Activated gamma-delta T cell treated with Interleukin-2 at 50 U/mL for 16 hours (primary cell): ENCODE data around the gene GPRC5A.

Experiments
- DNase-seq: peaks from one replicate; pipeline ENCODE4 v3.0.0-alpha.2; 2020

Gene GPRC5A

DNA sequence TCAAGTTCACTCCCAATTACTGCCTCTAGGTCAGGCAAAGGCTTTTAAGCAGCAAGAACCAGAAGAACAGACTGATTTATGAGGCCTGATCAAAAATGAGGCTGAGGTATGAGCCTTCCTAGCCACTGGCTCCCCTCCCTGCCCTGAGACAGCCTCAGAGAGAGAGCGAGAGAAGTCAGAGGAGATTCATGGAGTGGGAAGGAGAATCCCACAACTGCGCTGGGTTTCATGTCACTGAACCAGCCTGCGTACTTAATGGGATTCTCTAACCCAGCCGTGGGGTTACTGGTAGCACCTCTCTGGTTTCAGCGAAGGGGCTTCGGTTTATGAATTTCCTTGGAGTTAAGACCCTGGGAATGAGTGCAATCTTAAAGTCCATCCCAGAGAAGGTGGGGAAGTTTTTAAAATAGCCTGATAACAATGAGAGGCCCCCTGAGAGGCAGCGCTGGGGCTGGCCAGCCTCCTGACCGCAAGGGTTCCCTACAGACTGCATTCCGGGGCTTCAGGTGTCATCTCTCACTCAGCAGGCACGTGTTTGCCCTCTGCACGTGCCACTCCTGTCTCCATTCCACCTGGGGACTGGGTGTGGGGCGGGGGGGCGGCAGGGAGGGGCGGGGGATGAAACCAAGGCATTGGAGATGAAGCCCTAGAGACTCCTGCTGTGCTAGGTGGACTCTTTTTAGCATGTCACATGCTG, 6.1 kb upstream of the GPRC5A start:
- no peak for DNase-seq

DNA sequence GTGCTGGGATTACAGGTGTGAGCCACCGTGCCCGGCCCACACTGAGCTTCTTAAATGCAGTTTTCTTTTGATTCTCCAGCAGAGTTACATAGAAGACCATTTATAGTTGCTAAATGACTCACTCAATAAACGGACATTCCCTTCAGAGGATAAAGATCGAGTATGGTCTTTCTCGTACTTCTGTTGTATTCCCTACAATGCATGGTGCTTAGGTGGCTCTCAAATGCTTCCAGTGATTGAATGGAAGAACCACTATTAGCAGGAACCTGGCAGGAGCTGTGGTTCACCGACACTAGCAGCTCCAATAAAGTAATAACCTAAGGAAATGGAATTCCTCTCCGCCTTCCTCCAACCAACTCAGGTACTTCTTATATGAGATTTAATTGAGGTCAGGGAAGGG, 3.9 kb upstream of the GPRC5A start:
- DNase-seq: no peak

DNA sequence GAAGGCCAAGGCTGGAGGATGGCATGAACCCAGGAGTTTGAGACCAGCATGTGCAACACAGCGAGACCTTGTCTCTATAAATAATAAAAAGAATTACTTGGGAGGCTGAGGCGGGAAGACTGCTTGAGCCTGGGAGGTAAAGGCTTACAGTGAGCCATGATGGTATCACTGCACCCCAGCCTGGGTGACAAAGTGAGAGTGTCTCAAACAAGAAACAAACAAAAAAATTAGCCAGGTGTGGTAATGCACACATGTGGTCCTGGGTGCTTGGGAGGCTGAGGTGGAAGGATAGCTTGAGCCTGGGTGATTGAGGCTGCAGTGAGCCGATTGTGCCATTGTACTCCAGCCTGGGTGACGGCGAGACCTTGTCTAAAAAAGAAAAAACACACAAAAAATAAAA, 1.7 kb upstream of the GPRC5A start:
- DNase-seq: no peak

DNA sequence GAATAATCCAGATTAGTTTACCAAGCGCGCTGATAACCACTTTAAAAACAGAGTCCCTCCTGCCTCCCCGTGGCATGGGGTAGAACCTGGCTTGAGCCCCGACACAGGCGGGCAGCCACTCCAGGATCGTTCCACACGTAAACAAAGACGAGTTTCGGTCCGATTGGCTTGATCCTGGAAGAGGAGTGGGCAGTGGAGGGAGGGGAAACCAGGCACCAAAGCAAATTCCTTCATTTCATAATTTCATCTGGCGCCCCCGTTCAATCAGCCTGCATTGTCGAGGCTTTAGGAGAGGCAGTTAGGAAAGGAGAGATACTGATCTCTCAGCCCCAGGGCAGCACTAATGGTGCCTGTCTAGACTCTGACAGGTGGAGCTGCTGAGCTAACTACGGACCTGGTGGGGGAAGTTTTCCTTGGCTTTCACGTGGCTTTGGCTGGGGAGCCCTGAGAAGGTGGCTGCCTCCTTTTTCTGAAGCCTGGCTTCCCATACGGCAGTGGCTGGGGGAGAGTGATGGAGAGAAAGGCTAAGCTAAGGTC, 751 bp upstream of the GPRC5A start:
- DNase-seq: no peak

DNA sequence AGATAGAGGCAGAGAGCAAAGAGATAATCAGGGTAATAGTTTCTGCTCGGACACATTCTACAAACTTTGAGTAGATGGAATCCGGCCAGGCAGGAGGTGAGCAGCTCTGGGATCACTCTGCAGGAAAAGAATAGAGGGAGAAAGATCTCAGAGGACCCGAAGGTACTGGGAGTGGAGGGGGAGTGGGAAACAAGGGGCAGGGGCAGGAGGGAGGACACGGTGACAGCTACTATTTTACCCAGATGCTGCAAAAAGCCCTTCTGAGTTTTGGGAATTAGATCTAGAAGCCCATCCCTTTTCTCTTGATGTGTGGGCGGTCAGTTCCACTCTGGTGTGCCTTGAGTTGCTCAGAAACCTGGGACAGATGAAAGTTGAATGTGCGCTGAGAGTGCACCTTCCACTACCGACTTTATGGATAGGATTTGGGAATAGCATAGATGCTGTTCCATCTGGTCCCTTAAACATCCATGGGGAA, 556 bp downstream of the GPRC5A start:
- no peak for DNase-seq

DNA sequence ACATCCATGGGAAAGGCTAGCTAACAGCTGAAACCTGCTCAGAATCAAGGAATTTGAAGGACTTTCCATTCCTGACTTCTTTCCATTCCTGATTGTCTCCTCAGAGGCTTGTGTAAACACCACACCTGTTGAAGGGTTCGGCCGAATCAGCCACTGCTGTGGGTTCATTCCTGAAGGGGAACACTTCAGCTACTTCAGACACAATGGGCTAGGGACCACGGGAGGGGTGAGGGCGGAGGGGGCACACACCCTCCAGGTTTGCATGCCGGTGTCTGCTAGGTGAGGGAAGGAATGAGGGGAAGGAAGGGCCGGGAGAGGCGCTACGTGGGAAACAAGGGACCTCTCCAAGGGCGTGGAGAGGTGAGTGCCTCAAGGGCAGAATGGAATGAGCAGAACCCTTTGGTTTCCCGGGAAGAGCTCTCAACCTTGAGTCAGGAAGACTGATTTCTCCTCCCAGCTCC, 1.3 kb downstream of the GPRC5A start:
- DNase-seq: no peak

DNA sequence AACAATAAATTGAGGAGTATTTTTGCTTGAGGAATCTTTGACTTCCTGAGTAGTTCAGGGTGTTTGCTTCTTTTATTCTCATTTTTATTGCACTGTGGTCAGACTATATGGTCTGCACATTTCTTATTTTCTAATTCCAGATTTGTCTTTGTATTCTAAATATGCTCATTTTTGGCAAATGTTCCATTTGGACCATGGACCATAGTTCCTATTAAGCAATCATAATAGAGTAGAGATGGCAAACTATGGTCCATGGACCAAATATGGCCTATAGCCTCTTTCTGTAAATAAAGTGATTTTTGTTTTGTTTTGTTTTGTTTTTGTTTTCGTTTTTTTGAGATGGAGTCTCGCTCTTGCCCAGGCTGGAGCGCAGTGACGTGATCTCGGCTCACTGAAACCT, 2.1 kb downstream of the GPRC5A start:
- no peak for DNase-seq

DNA sequence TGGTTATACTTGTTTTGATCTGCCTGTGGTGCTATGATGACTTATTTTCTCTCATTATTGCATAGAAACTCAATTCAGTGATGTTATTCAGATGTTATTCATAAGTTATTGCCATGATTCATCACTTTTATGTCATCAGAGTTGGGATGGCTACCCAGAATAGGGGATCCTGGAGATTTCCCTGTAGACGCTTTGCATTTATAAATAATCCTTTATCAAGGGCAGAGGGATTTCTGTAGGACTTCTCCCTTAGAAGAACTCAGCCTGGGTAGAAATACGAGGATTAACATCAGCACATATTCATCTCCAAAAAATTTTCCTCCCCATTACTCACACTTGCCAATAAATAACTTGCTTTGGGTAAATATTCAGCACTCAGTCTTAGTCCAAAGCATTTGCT, 4.9 kb downstream of the GPRC5A start:
- no peak for DNase-seq

DNA sequence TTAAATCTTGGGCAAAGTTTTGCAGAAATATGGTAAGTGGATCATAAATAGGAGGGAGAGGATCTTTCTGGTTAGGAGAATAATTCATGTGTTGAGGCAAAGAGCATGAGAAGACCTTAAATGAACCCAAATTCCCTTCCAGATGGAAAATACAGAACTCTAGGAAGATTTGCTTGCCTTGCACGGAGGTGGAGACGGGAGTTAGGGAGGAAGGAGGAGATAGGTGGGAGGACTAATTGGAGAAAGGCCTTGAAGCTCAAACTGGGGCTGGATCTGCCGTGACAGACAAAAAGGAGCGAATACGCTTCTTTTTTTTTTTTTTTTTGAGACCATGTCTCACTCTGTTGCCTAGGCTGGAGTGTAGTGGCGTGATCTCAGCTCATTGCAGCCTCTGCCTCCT, 5.9 kb downstream of the GPRC5A start:
- no peak for DNase-seq

DNA sequence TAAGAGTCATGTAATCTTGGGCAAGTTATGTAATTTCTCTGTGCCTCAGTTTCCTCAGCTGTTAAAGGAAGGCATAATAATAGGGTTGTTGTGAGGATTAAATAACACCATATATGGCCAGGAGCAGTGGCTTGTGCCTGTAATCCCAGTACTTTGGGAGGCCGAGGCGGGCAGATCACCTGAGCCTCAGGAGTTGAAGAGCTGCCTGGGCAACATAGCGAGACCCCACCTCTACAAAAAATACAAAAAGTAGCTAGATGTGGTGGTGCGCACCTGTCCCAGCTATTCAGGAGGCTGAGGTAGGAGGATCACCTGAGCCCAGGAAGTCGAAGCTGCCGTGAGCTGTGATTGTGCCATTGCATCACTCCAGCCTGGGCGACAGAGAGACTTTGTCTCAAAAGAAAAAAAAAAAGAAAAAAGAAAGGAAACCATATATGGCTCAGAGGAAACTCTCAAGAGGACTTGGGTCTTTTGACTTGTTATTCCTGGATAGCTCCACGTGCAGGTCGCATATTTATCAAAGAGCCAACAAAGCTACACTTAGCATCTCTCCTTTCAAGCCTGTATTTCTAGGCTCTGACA, 6.9 kb downstream of the GPRC5A start:
- DNase-seq: no peak

DNA sequence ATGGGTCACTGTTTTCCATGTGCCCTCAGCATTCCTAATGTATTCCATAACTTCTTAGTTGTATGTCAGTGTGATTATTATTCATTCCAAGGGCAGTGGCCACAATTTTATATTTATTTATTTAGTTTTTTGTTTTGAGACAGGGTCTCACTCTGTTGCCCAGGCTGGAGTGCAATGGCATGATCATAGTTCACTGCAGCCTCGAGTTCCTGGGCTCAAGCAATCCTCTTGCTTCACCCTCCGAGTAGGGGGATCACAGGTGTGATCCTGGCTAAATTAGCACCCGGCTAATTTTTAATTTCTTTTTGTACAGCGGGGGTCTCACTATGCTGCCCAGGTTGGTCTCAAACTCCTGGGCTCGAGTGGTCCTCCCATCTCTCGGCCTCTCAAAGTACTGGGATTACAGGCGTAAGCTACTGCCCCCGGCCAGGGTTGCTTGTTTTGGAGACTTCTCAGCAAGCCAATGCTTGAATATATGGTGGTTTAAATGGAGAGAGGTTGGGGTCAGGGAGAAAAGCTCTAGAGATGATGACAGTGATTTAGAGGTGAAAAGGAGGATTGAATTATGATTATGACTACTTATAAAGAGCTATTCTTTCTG, 7.6 kb downstream of the GPRC5A start:
- no peak for DNase-seq

DNA sequence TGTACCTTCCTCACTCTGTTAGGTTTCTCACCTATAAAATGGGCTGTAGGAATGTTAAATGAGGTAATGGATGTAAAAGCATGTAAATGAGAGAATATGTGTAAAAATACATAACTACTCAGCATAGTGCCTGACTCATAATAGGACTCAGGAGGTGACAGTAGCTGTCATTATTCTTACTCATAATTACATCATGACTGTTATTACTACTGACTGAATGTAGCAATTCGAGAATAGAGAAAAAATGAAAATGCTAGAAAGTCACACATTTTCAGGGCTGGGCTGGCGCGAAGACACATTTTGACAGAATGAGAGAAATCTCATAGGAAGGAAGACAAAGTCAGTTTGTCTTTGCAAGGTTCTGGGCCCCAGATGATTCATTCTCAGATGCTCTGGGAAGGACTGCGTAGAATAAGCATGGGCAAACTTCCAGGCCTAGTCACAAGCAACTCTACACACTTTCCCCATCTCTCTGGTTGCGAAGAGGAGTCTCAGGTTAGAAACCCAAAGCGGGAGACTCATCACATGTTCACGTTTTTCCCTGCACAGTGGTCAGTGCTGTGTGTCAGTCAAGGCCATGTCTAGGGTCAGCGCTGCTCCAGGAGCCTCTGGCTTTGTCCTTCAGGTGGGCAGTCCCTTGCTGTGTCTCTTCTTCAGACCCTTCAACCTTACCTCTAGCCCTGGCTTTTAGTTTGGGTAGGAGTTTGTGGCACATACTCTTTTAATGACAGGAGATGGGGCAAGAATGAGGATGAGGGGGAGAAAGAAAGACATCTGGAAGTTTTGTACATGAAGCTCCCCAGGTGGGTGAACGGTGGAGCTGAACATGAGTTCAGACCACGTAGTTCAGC, 8.4 kb downstream of the GPRC5A start:
- DNase-seq: no peak

DNA sequence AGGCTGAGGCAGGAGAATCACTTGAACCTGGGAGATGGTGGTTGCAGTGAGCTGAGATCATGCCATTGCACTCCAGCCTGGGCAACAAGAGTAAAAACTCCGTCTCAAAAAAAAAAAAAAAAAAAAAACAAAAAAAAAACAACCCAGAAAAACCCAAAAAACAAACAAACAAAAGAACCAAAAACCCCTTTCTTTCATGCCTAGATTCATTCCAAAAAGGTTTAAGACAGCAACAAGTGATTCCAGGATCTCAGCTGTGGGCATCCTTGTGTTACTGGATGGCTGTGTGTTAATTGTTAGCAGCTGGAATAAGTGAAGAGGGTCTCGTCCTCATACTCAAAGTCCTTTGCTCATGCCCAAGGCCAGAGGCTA, 9.4 kb downstream of the GPRC5A start:
- no peak for DNase-seq

DNA sequence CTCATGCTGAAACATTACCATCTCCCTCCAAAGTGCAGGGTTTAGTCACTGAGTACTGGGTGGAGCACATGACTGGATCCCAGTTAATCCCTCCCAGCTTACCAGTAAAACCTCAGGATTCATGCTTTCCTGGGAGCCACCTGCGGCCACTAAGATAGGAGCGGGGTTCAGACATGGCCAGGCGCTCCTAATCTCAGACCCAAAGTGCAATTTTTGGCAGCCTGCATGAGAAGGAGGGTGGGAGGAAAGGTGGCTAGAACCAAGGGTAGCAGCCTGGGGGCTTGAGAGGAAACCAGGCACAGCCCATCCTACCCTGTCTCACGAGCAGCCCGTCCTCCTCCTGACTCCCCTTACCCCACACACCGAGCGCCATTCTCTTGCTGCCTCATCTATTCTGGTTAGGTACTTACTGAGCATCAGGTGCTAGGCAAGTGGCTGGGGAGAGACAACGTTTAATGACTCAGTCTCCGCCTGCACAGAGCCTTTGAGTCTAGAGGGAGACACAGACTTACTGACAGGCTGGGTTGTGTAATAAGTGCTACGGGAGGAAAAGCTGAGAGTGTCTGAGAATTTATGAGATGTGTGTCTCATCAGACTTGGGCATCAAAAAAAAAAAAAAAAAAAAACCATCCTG, 9.9 kb downstream of the GPRC5A start:
- DNase-seq: no peak

DNA sequence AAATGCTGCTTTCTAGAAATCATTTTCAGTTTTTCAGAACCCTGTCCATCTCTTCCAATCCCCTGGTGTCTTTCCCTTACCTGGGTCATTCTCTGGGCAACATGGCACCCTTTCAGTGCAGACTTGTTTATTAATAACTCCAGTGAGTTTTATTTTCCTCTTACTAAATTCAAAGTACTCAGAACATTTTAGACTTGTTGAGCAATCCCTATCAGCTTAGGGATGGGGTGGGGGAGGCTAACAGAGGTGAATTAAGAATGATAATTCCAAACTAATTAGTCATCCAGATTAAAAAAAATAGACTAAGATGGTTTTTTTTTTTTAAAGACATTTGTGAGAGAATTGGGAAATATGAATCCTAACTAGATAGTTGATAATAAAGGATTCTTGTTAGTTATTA, 10.7 kb downstream of the GPRC5A start:
- DNase-seq: no peak

DNA sequence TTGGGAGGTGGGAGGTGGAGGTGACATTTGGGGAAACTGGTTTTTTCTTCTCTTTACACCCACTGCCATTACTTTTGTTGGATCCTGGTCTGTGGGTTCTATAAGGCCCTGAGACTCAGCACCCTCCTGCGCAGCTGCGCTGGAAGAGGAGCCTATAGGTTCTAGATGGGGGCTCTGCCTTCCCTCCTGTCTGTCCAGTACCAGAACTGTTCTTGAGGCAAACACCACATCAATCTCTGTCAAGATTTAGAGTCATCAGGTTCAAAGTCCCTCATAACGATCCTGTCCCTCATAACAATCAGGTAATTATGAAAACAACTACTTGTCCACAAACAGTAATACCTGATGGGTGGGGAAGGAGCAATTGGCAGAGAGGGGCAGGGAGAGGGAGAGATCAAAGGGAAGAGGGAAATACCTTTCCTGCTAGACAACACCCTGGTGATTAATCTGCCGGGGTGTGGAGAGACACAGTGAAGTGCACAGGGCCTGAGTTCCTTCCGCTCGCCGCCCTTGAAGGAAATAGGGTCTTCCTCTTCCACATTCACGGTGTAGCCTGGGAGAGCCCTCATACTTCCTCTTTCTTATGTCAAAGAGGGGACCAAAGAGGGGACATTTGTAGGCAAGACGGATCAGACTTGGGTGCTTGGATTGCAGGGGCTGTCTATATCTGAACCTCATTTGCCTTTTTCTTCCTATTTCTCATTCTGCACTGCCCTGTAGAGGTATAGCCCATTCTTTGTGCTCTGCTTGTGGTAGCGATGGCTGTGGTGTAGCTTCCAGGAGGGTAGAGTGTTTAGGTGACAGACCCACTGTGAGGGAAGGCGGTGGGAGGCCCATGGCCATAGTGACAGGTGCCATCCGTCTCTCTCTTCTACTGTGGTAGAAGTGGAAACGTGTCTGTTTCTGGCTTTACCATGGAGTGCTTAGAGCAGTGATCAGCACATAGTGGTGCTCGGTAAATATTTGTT, 12.6 kb downstream of the GPRC5A start:
- DNase-seq: no peak

DNA sequence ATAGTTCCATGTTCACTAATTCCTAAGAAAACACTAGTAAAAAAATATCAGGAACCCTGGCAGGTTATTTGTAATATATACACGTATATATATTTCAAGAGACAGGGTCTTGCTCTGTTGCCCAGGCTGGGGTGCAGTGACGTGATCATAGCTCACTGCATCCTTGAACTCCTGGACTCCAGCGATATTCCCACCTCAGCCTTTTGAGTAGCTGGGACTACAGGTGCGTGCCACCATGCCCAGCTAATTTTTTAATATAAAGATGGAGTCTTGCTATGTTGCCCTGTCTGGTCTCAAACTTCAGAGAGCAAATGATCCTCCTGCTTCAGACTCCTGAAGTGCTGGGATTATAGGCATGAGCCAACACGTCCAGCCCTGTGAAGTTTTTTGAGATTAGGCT, 16.2 kb downstream of the GPRC5A start:
- DNase-seq: no peak

DNA sequence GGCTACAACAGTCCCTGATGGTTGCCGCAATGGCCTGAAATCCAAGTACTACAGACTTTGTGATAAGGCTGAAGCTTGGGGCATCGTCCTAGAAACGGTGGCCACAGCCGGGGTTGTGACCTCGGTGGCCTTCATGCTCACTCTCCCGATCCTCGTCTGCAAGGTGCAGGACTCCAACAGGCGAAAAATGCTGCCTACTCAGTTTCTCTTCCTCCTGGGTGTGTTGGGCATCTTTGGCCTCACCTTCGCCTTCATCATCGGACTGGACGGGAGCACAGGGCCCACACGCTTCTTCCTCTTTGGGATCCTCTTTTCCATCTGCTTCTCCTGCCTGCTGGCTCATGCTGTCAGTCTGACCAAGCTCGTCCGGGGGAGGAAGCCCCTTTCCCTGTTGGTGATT, 16.9 kb downstream of the GPRC5A start:
- DNase-seq: no peak

DNA sequence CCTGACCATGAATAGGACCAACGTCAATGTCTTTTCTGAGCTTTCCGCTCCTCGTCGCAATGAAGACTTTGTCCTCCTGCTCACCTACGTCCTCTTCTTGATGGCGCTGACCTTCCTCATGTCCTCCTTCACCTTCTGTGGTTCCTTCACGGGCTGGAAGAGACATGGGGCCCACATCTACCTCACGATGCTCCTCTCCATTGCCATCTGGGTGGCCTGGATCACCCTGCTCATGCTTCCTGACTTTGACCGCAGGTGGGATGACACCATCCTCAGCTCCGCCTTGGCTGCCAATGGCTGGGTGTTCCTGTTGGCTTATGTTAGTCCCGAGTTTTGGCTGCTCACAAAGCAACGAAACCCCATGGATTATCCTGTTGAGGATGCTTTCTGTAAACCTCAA, 17.3 kb downstream of the GPRC5A start:
- no peak for DNase-seq

DNA sequence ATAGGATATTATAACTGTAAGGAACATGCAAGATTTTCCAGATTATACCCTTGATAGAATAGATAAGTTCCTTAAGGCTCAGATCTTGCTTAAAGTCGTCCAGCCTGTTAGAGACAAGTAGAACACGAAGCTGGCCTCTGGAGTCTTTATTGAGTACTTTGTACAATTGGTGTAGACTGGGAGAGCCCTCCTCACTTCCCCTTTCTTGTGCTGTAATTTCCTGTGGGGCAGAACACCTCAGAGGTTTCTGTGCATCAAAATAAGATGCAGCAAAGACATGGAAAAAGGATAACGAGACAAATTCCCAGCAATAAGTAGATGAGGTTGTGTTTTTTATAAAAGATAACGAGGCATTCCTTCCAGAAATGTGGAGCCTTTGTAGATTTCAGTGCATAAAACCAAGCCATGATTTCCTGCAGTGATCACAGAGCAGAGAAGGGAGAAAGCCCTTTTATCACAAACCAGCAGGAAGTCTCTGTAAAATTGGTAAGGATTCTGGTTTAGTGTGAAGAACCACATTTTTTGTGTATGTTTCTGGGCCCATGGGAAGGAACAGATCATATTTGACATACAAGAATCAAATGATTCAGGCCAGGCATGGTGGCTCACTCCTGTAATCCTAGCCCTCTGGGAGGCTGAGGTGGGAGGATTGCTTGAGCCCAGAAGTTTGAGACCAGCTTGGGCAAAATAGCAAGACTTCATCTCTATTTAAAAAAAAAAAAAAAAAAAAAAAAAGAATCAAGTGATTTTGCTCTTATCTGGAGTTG, 18.0 kb downstream of the GPRC5A start:
- no peak for DNase-seq

DNA sequence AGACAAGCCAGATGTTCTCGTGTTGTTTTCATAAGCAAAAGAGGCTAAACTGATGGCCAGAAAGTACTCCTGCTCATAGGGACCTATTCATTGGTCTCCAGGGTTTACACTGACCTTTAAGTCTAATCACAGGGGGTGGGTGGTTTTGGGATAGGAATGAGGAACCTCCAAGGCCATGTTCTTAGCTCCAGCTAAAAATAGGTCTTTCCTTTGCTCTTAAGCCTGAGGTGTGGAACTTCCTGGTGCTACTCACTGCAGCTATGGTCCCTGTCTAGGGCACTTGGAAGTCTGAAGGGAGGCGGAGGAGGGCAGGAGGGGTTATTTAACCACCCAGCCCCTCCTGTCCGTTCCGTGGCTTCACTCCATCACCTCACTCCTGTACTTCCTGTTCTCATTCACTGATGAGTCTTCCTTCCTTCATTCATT, 18.6 kb downstream of the GPRC5A start:
- DNase-seq: no peak
